T-cell (primary cell): ENCODE measurements around the gene ZBTB37. TPM values are rescaled to one million over a fixed set of nuclear protein-coding genes. Genes with fewer than 3 reads are reported as not detected.

Experiments
- ATAC-seq, 4 experiments: fragments of 200-7000 bp in 3 of 4; fragments of 150-1000 bp in 1 of 4; cut with Tn5 transposase; replicated peaks in 1 of 4; 1 replicate in 3 of 4; 2 replicates in 1 of 4; pipeline ENCODE4 v1.10.0; 2021; ENCODE audit warnings: moderate library complexity in 3 of 4, mild to moderate bottlenecking in 2 of 4, moderate number of reproducible peaks in 1 of 4
- CTCF ChIA-PET, 2 donors: fragments of 300-600 bp; sonication (Branson Sonifier 250); formaldehyde crosslinking; loops; one replicate each; lab custom pipeline; 2022; ENCODE audit warnings: antibody characterized with exemption in 2 of 2; lab: Charles Lee
- POLR2A ChIA-PET, 2 donors: fragments of 300-600 bp; sonication (Branson Sonifier 250); formaldehyde crosslinking; loops; one replicate each; lab custom pipeline; 2022; ENCODE audit warnings: antibody characterized with exemption in 2 of 2; lab: Charles Lee
- DNase-seq, 35 experiments: peaks; one replicate each; pipeline versions ENCODE4 v3.0.0 to v3.0.0-alpha.2; 2013 to 2023
- H3K27ac ChIP-seq: one replicate; pipeline ENCODE4 v1.5.1; 2013; ENCODE audit warnings: low read length
- H3K27me3 ChIP-seq, 2 experiments: replicated peaks in 1 of 2; 1 replicate in 1 of 2; 2 replicates in 1 of 2; pipeline versions ENCODE4 v1.6.1 to v1.7.0; 2013; ENCODE audit warnings: low read length in 1 of 2, mixed read lengths in 1 of 2; ENCODE audit not compliant: control insufficient read depth in 2 of 2, insufficient read depth in 2 of 2; ENCODE audit errors: extremely low read depth in 1 of 2
- H3K36me3 ChIP-seq, 2 donors: 1 replicate in 1 of 2; 2 replicates in 1 of 2; pipeline versions ENCODE4 v1.6.1 to v1.7.0; 2013; ENCODE audit warnings: low read length in 1 of 2; ENCODE audit not compliant: control insufficient read depth in 2 of 2, insufficient read depth in 1 of 2; ENCODE audit errors: extremely low read depth in 1 of 2
- H3K4me1 ChIP-seq, 2 experiments: 1 replicate in 1 of 2; 2 replicates in 1 of 2; pipeline versions ENCODE4 v1.6.1 to v1.7.0; 2013; ENCODE audit warnings: low read length in 2 of 2, mixed read lengths in 1 of 2; ENCODE audit not compliant: insufficient read depth in 2 of 2, control insufficient read depth in 1 of 2; ENCODE audit errors: extremely low read depth in 1 of 2
- H3K4me3 ChIP-seq, 2 donors: 1 replicate in 1 of 2; 2 replicates in 1 of 2; pipeline versions ENCODE4 v1.5.1 to v1.7.0; 2013; ENCODE audit warnings: mild to moderate bottlenecking in 2 of 2, low read length in 1 of 2, moderate library complexity in 1 of 2; ENCODE audit not compliant: control insufficient read depth in 1 of 2; ENCODE audit errors: extremely low read depth in 1 of 2
- H3K9me3 ChIP-seq: 2 replicates; pipeline ENCODE4 v1.7.0; 2013
- H3K27ac Mint-ChIP-seq, 2 donors: one replicate each; pipeline ENCODE4 v1.8.0; 2020 to 2021; ENCODE audit warnings: mild to moderate bottlenecking in 2 of 2, mixed read lengths in 2 of 2
- H3K27me3 Mint-ChIP-seq, 2 donors: one replicate each; pipeline ENCODE4 v1.8.0; 2021 to 2022; ENCODE audit warnings: mixed read lengths in 2 of 2
- H3K36me3 Mint-ChIP-seq: one replicate; pipeline ENCODE4 v1.8.0; 2021; ENCODE audit warnings: mixed read lengths
- H3K4me1 Mint-ChIP-seq, 3 donors: one replicate each; pipeline ENCODE4 v1.8.0; 2020 to 2022; ENCODE audit warnings: mixed read lengths in 3 of 3, mild to moderate bottlenecking in 1 of 3
- H3K4me3 Mint-ChIP-seq, 3 donors: one replicate each; pipeline ENCODE4 v1.8.0; 2020 to 2022; ENCODE audit warnings: mild to moderate bottlenecking in 3 of 3, mixed read lengths in 3 of 3, moderate library complexity in 3 of 3
- H3K9me3 Mint-ChIP-seq, 3 donors: one replicate each; pipeline ENCODE4 v1.8.0; 2020 to 2022; ENCODE audit warnings: mixed read lengths in 3 of 3
- WGBS: methylation state at CpG from one replicate; pipeline ENCODE4 v1.1.5; 2013; ENCODE audit warnings: missing lambda C conversion rate; ENCODE audit not compliant: insufficient coverage; 5-methylcytosine and 5-hydroxymethylcytosine counted together
- total RNA-seq, 35 experiments: library from RNA in 6 of 35; stranded (reverse) in 6 of 35; fragments of 120-200 nt in 1 of 35; gene quantifications; one replicate each; pipeline versions ENCODE4 v1.2.1 to v1.2.4 and lab custom pipeline; 2013 to 2026

The ZBTB37 gene
- total RNA-seq, 5 donors from 2014 or later (not counting 1 experiment from before 2014, with no cell fraction given) = 17.6 to 24.7 (median 22.4) TPM

DNA sequence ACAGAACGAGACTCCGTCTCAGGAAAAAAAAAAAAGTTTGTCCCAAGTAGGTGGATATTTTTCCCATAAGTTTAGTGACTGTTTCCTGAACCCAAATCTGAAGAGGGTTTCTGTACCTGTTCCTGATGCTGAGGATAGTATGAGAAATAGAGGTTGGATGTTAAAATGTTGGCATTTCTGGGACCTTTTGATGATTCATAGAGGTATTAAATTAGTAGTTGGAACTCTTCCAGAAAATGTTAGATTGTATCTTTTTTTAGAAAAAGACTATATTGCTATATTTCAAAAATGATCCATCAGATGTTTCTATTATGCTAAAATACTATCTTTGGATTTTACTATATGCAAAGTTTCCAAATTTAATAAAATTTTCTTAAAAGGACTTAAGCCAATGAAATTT is 40.6 kb upstream of the ZBTB37 start:
- Histone ChIP-seq H3K9me3 (no peaks in the 10 kb centered on the region), H3K36me3 (peaks cover 5 to 15% of the 10 kb centered on the region in 2 donors), H3K27me3 (no peaks in the 10 kb centered on the region), H3K27ac (no peak overlapping the region), H3K4me3 (no peak overlapping the region), H3K4me1 (peaks cover 9 to 19% of the 10 kb centered on the region in 2 experiments)
- Mint-ChIP-seq H3K27ac (no peak overlapping the region), H3K36me3 (peaks cover 15% of the 10 kb centered on the region), H3K4me1 (peaks cover 27 to 43% (median 39%) of the 10 kb centered on the region in 3 donors), H3K27me3 (no peaks in the 10 kb centered on the region), H3K9me3 (no peaks in the 10 kb centered on the region), H3K4me3 (no peak overlapping the region)
- ChIA-PET POLR2A (interaction anchor here (0.6 to 1.0 kb wide), 3 partner anchors 35 to 919 kb away, joined by 3 read pairs; no protein-coding TSS in a partner anchor), CTCF (interaction anchor here (0.7 to 1.1 kb wide), 4 partner anchors 27 to 398 kb away, joined by 3 to 8 read pairs (median 4); no protein-coding TSS in a partner anchor)
- ATAC-seq (no peak), DNase-seq (no peak)
- WGBS = 100% methylated on average over 2 of the region's 2 CpGs

DNA sequence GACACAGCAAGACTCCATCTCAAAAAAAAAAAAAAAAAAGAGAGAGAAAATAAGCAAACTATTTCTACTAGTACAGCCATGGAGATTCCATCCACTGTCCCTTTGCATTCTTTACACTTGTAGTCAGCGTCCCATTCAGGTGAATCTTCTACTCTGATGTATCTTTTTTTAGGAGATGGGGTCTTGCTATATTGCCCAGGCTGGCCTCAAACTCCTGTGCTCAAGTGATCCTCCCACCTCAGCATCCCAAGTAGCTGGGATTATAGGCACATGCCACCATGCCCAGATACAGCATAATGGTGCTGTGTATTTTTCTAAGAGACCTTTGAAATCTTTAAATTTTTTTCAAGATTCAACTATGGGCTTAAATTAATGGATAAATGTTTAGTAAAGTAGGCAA is 35.4 kb upstream of the ZBTB37 start:
- CTCF ChIA-PET = no interaction called here
- H3K9me3 ChIP-seq = no peaks in the 10 kb centered on the region
- Mint-ChIP-seq H3K36me3 (peaks cover 31% of the 10 kb centered on the region), H3K4me3 (no peak overlapping the region), H3K9me3 (no peaks in the 10 kb centered on the region), H3K27ac (no peak overlapping the region), H3K27me3 (no peaks in the 10 kb centered on the region), H3K4me1 (peaks cover 0 to 8% (median 4%) of the 10 kb centered on the region in 3 donors)
- H3K27me3 ChIP-seq = no peaks in the 10 kb centered on the region
- no CpG with 5 or more reads among the region's 1 CpG for WGBS
- H3K36me3 ChIP-seq = peaks cover 12 to 39% of the 10 kb centered on the region in 2 donors
- no peak overlapping the region for H3K27ac ChIP-seq
- no peak overlapping the region for H3K4me3 ChIP-seq
- no peak for ATAC-seq
- H3K4me1 ChIP-seq = no peaks in the 10 kb centered on the region
- POLR2A ChIA-PET = no interaction called here
- DNase-seq = no peak

DNA sequence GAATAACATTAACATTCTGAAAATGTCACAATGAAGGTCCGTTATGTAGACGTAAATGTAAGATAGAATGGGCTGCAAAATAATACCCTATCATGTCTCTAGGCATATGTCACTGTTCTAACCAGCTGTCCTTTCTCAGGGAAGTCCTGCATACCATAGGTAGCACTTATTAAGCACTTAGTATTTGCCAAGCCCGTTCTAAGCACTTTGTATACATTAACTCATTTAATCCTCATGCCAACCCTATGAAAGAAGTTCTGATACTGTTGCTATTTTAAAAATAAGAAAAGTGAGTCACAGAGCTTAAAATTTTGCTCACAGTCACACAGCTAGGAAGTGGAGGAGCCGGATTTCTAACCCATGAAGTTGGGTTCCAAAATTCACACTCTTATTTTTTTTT is 16.1 kb upstream of the ZBTB37 start:
- peaks cover 0 to 4% (median 2%) of the 10 kb centered on the region in 3 donors for H3K4me1 Mint-ChIP-seq
- no peak overlapping the region for H3K27ac Mint-ChIP-seq

DNA sequence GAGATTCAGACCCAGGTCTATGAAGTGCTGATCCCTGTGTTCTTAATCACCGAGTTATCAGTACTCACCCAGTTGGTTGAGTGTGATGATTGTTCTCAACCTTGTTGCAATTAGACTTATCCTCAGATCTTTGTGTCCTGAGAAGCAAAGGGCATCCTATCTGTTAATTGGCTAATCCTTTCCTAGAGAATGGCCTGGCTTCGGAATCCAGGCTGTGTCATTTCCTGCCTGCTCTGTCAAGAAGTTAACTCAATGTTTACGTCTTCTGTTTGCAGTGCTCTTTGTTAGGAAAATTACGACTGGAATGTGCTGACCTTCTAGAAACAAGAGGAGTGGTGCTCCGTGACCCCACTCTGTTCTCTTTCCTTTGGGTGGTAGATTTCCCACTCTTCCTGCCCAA is 15.1 kb upstream of the ZBTB37 start:
- ATAC-seq (no peak), DNase-seq (no peak)
- Mint-ChIP-seq H3K36me3 (peaks cover 47% of the 10 kb centered on the region), H3K9me3 (no peaks in the 10 kb centered on the region), H3K4me1 (peaks cover 0 to 4% (median 0%) of the 10 kb centered on the region in 3 donors), H3K27ac (no peak overlapping the region), H3K27me3 (no peaks in the 10 kb centered on the region), H3K4me3 (no peak overlapping the region)
- Histone ChIP-seq H3K4me3 (no peak overlapping the region), H3K4me1 (no peaks in the 10 kb centered on the region), H3K27me3 (no peaks in the 10 kb centered on the region), H3K27ac (no peak overlapping the region), H3K9me3 (no peaks in the 10 kb centered on the region), H3K36me3 (peaks cover 7 to 51% of the 10 kb centered on the region in 2 donors)
- WGBS = 100% methylated on average over 3 of the region's 5 CpGs
- POLR2A ChIA-PET = no interaction called here
- CTCF ChIA-PET = no interaction called here

More for the DNA sequence above, 16.1 kb upstream of the ZBTB37 start:
- no peak overlapping the region for H3K4me3 ChIP-seq
- H3K27me3 Mint-ChIP-seq = no peaks in the 10 kb centered on the region
- ChIA-PET CTCF (interaction anchor here in 1 of 2 donors (0.8 kb wide), 1 partner anchor 366 kb away, joined by 4 read pairs; no protein-coding TSS in a partner anchor), POLR2A (interaction anchor here (0.9 to 1.2 kb wide), 3 partner anchors 14 to 136 kb away, joined by 3 to 6 read pairs (median 4); no protein-coding TSS in a partner anchor)
- H3K36me3 ChIP-seq = peaks cover 7 to 48% of the 10 kb centered on the region in 2 donors
- H3K36me3 Mint-ChIP-seq = peaks cover 42% of the 10 kb centered on the region
- no peaks in the 10 kb centered on the region for H3K4me1 ChIP-seq
- H3K27ac ChIP-seq = no peak overlapping the region
- H3K9me3 ChIP-seq = no peaks in the 10 kb centered on the region
- ATAC-seq (no peak), DNase-seq (no peak)
- H3K27me3 ChIP-seq = no peaks in the 10 kb centered on the region
- no peaks in the 10 kb centered on the region for H3K9me3 Mint-ChIP-seq
- WGBS = no CpG with 5 or more reads among the region's 4 CpGs
- no peak overlapping the region for H3K4me3 Mint-ChIP-seq

DNA sequence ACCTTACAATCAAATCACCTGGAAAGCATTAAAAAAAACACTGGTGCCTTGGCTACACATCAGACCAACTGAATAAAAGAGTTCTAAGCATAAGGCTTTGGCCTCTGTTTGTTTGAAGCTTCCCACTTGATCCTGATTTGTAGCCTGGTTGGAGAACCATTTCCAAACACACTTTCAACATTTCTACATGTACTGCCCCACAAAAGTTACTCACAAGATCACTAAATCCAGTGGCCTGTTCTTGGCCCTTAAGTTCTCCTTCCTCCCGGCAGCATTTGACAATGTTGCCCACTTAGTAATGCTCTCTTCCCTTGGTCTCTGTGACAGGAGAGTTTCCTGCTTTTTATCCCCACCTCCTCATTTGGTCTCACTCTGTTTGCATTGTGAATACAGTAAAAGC is 12.2 kb upstream of the ZBTB37 start:
- WGBS = 100% methylated on average over 1 of the region's 1 CpG
- no peak overlapping the region for H3K27ac ChIP-seq
- CTCF ChIA-PET = no interaction called here
- H3K9me3 ChIP-seq = no peaks in the 10 kb centered on the region
- H3K4me1 ChIP-seq = no peaks in the 10 kb centered on the region
- no peak for ATAC-seq
- no peaks in the 10 kb centered on the region for H3K27me3 ChIP-seq
- Mint-ChIP-seq H3K27ac (peak overlapping the region in 1 of 2 donors; percentile 13), H3K9me3 (no peaks in the 10 kb centered on the region), H3K4me3 (no peak overlapping the region), H3K27me3 (no peaks in the 10 kb centered on the region), H3K4me1 (peaks cover 0 to 4% (median 0%) of the 10 kb centered on the region in 3 donors), H3K36me3 (peaks cover 47% of the 10 kb centered on the region)
- no peak for DNase-seq
- peaks cover 7 to 54% of the 10 kb centered on the region in 2 donors for H3K36me3 ChIP-seq
- H3K4me3 ChIP-seq = no peak overlapping the region
- POLR2A ChIA-PET = interaction anchor here in 1 of 2 donors (0.5 kb wide), 1 partner anchor 1156 kb away, joined by 3 read pairs; no protein-coding TSS in a partner anchor

DNA sequence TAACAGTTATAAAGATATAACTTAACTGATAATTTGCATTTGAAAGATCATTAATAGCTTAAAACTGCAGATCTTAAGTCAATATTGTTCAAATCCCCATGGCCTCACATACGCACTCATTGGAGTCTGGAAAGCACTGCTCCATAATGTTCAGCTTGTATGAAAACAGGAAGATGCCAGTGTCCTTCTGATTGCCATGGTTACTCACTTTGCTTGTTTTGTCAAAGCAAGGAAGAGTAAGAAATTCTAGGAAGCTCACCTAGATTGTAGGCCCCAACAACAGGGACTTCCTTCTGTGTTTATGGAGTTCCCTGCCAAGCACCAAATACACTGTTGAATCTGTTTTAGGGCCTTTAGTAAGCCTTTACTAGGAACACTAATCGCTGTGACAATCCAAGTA is 11.3 kb upstream of the ZBTB37 start:
- no peaks in the 10 kb centered on the region for H3K27me3 ChIP-seq
- H3K27ac ChIP-seq = no peak overlapping the region
- H3K9me3 Mint-ChIP-seq = no peaks in the 10 kb centered on the region
- H3K27me3 Mint-ChIP-seq = no peaks in the 10 kb centered on the region
- CTCF ChIA-PET = interaction anchor here in 1 of 2 donors (0.7 kb wide), 1 partner anchor 12 kb away, joined by 3 read pairs; no protein-coding TSS in a partner anchor
- no peak overlapping the region for H3K27ac Mint-ChIP-seq
- H3K9me3 ChIP-seq = no peaks in the 10 kb centered on the region
- H3K4me3 Mint-ChIP-seq = no peak overlapping the region
- H3K36me3 Mint-ChIP-seq = peaks cover 46% of the 10 kb centered on the region
- no peak overlapping the region for H3K4me3 ChIP-seq
- no peak for ATAC-seq
- H3K4me1 Mint-ChIP-seq = peaks cover 0 to 4% (median under 1%) of the 10 kb centered on the region in 3 donors
- H3K4me1 ChIP-seq = no peaks in the 10 kb centered on the region
- DNase-seq = no peak
- peaks cover 3 to 51% of the 10 kb centered on the region in 2 donors for H3K36me3 ChIP-seq
- no CpG with 5 or more reads among the region's 2 CpGs for WGBS
- POLR2A ChIA-PET = no interaction called here
